Skeletal muscle tissue (tissue), 4 donors: Measurements from ENCODE around the gene TOR4A. TPM values are rescaled to one million over a fixed set of nuclear protein-coding genes. Genes with fewer than 3 reads are reported as not detected.

Experiments used
- H3K27ac ChIP-seq: one replicate; pipeline ENCODE4 v1.7.0; 2013; ENCODE audit warnings: mild to moderate bottlenecking, low read depth, low read length, inconsistent platforms
- H3K27me3 ChIP-seq, 3 donors: one replicate each; pipeline ENCODE4 v1.7.0; 2013; ENCODE audit warnings: low read length in 3 of 3; ENCODE audit not compliant: control insufficient read depth in 3 of 3, insufficient read depth in 3 of 3
- H3K36me3 ChIP-seq, 3 donors: one replicate each; pipeline ENCODE4 v1.7.0; 2013; ENCODE audit warnings: low read length in 3 of 3; ENCODE audit not compliant: control insufficient read depth in 3 of 3, insufficient read depth in 3 of 3
- H3K4me1 ChIP-seq, 3 donors: one replicate each; pipeline ENCODE4 v1.7.0; 2013; ENCODE audit warnings: low read length in 3 of 3, mild to moderate bottlenecking in 3 of 3; ENCODE audit not compliant: control insufficient read depth in 3 of 3, insufficient read depth in 3 of 3
- H3K4me3 ChIP-seq, 3 donors: one replicate each; pipeline ENCODE4 v1.7.0; 2013; ENCODE audit warnings: low read length in 3 of 3
- H3K9ac ChIP-seq, 3 donors: one replicate each; pipeline ENCODE4 v1.7.0; 2013; ENCODE audit warnings: low read length in 3 of 3, mild to moderate bottlenecking in 3 of 3, moderate library complexity in 2 of 3, low read depth in 1 of 3
- H3K9me3 ChIP-seq, 3 donors: one replicate each; pipeline ENCODE4 v1.7.0; 2013; ENCODE audit warnings: low read length in 3 of 3; ENCODE audit not compliant: control insufficient read depth in 3 of 3
- total RNA-seq: library from RNA; depleted of rRNA; stranded (reverse); fragments of >200 nt; gene quantifications from one replicate; pipeline ENCODE4 v1.2.3, GENCODE V29; 2014
- donor health status: Osteomylitis.

TOR4A gene
- total RNA-seq, 1 donor from 2014 or later = 2.1 TPM

DNA sequence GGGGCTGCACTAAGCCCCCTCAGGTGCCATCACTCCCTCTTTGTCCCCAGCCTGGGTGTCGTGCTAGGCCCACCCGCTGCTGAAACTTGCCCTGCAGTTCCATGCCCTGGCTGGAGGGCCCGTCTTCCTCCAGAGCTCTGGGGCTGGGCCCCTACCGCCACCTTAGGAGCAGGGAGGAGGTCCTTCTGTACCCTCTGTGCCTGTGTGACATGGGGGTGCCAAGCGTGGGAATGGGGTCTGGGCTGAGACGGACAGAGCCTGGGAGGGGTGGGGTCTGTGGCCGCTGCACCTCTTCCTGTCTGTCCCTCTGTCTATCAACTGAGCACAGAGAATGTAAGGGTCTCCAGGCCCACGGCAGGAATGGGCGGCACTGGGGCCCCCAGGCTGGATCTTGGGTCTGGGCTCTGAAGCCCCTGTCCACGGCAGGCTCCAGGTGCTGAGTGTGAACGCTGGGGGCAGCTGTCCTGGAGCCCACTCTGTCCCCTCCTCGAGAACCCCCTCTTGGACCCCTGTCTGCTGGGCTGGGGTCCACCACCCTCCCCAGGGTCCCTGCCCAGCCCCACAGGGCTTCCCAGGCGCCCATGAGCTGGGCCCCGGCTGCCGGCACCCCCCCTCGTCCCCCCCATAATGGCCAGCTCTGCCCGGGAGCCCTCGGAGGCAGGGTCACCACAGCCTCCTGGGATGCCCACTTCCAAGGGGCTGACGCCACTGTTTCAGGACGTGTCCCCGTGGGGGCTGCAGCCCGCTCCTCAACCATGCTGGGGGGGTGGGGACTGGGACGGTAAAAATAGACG is 40.4 kb downstream of the TOR4A start:
- Histone ChIP-seq H3K9ac (no peak overlapping the region), H3K4me1 (peaks cover 16 to 31% (median 28%) of the 10 kb centered on the region in 3 donors), H3K9me3 (no peaks in the 10 kb centered on the region), H3K27ac (peak overlapping the region; percentile 54), H3K27me3 (peaks cover 16 to 28% (median 16%) of the 10 kb centered on the region in 3 donors), H3K36me3 (no peaks in the 10 kb centered on the region), H3K4me3 (no peak overlapping the region)

DNA sequence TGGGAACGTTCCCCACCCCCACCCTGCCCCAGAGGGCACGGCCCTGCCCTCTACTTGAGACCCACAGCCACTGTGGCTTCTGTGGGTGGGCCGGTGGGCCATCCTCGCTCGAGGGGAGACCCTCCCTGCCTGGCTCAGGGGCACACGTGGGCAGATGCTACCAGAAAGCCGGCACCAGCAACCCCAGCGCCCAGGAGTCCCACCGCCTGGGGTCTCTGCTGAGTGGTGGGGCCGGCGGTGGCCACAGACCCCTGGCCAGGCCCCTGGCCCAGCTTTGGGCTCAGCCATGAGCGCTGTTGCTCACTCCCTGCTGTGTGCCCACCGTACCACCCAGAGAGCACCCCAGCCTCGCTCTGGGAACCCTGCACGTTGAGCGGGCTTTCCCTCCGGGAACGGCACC is 41.1 kb downstream of the TOR4A start:
- Histone ChIP-seq H3K36me3 (no peaks in the 10 kb centered on the region), H3K4me3 (no peak overlapping the region), H3K9me3 (no peaks in the 10 kb centered on the region), H3K4me1 (peaks cover 16 to 31% (median 28%) of the 10 kb centered on the region in 3 donors), H3K27ac (peak overlapping the region; percentile 54), H3K9ac (peak overlapping the region in 2 of 3 donors; percentile 32 to 68), H3K27me3 (peaks cover 15 to 25% (median 16%) of the 10 kb centered on the region in 3 donors)

DNA sequence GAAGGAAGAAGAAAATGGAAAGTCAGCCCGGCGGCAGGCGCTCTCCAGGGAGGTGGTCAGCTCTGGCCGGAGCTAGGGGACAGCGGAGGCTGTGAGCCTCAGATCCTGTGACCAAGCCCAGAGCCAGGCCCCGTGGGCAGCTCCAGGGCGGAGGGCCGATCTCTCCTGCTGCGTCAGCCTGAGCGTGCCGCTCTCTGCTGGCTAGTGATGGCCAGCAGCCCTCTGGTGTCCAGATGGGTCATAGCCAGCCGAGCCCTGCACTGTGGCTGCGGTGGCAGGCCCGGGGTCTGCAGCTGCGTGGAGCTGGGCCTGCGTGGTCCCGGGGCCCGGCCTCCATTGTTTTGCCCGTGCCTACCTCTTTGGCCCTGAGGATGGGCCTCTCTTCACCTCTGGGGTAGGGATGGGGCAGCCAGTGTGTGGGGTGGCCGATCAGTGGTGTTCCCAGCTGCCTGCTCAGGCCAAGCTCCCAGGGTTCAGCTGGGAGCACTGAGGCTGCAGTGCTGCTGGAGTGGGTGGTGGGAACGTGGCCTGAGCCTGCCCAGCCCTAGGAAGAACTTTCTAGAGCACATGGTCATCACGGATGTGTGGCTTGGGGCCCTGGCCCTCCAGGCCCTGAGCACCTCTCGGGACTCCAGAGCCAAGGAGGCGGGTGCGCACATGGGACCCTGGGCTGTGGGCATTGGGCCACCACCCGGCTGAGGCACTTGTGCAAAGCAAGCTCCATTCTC is 41.6 kb downstream of the TOR4A start:
- peaks cover 15 to 25% (median 16%) of the 10 kb centered on the region in 3 donors for H3K27me3 ChIP-seq
- H3K4me1 ChIP-seq = peaks cover 16 to 31% (median 26%) of the 10 kb centered on the region in 3 donors
- peak overlapping the region in 2 of 3 donors; percentile 32 to 68 for H3K9ac ChIP-seq
- peak overlapping the region; percentile 54 for H3K27ac ChIP-seq
- H3K9me3 ChIP-seq = no peaks in the 10 kb centered on the region
- no peaks in the 10 kb centered on the region for H3K36me3 ChIP-seq
- no peak overlapping the region for H3K4me3 ChIP-seq

DNA sequence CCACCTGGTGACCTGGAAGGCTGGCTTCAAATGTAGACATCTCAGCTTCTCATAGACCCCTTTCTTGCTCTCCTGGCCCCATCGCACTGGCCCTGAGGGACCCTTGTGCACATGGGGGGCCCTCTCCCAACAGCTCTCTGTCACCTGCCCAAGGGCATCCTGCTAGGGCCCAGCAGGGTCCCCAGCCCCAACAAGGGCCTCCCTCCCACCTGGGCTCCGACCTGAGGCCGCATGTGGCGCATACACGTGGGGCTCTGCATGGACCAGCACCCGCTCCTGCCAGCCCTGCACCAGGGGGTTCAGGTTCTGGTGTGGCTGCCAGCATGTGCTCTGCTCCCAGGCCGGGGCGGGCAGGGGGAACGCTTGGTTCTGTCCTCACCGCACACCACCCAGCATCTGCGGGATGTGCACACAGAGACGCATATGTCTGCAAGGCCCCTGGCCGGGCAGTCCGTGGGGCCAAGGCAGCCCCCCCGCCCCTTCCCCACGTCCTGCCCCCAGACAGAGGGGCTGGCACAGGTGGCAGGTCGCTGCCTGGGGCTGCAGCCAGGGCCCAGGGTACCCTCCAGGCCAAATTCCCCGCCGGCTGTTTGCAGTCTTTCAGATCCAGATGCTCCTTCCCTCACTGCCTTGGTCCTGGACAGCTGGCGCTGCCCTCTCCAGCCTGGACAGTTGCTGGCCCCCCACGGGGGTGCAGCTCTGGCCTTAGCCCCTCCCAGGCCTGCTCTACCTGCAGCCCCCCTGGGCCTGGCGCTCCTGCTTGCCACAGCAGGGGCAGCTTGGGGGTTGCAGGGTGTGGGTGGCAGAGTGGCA is 42.4 kb downstream of the TOR4A start:
- H3K27ac ChIP-seq = no peak overlapping the region
- no peak overlapping the region for H3K9ac ChIP-seq
- H3K27me3 ChIP-seq = peaks cover 15 to 22% (median 16%) of the 10 kb centered on the region in 3 donors
- H3K9me3 ChIP-seq = no peaks in the 10 kb centered on the region
- no peaks in the 10 kb centered on the region for H3K36me3 ChIP-seq
- H3K4me1 ChIP-seq = peaks cover 16 to 27% (median 26%) of the 10 kb centered on the region in 3 donors
- no peak overlapping the region for H3K4me3 ChIP-seq

DNA sequence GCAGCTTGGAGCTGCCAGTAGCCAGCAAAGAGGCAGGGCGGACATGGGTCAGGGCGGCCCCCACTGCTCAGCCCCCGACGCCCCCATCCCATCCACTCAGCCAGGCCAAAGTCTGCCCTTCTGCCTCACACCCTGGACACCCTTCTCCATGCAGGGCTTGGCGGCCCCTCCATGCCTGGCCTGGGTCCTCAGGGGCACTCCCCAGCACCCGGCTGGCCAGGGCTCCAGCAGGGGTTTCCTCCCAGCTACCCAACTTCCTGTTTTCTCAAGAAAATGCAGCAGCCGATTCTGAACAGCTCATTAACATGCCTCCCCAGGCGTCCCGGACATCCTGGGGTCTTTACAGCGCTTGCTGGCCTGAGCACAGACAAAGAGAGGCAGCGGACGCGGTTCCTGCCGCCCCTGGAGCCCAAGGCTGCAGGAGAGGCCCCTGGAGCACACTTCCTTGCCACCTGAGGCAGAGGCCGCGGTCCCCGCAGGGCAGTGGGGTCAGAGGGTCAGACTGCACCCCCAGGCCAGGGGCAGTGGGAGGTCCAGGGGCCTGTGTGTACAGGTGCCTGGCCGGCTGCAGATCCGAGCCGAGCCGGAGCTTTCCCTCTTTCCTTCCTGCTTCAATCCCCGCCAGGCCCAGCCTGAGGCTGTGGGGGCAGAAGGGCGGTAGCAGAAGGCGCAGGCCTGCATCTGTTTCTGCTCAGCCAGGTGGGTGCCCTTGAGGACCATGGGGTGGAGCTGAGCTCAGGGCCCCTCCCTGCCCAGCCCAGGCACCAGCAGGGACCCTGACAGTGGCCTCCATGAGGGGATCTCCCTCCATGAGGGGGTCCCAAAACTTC is 43.2 kb downstream of the TOR4A start:
- Histone ChIP-seq H3K27me3 (peaks cover 15 to 17% (median 16%) of the 10 kb centered on the region in 3 donors), H3K4me3 (no peak overlapping the region), H3K36me3 (no peaks in the 10 kb centered on the region), H3K9ac (peak overlapping the region in 1 of 3 donors; percentile 16), H3K27ac (no peak overlapping the region), H3K9me3 (no peaks in the 10 kb centered on the region), H3K4me1 (peaks cover 16 to 26% (median 25%) of the 10 kb centered on the region in 3 donors)

DNA sequence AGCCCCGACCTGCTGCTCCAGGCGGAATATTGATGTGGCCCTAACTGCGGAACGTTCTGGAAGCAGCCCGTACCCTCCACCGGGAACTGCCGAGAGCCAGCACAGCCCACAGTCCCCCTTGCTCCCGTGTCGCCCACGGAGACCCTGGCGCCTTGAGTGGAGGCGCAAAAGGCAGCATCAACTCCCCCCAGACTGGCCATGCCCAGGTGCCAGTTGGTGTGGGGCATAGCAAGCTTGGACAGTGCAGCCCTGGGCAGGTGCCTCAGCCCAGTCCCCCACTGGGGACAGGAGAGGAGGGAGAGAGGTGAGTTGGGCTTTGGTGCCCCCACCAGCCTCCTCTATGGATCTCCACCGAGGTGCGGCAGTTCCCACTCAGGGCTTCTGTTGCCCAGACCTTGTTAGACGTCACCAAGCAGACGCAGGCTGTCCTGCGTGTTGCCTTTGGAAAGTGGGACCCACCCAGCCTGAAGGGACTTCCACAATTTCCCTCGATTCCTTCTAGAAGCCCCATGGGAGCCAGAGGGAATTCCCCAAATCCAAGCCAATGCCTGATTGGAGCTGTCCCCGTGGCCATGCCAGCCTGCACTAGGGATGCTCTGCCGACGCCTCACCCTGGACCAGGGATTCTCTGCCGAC is 44.3 kb downstream of the TOR4A start:
- Histone ChIP-seq H3K9me3 (no peaks in the 10 kb centered on the region), H3K4me3 (no peak overlapping the region), H3K27ac (no peak overlapping the region), H3K36me3 (no peaks in the 10 kb centered on the region), H3K27me3 (peaks cover 9 to 11% (median 10%) of the 10 kb centered on the region in 3 donors), H3K9ac (no peak overlapping the region), H3K4me1 (peaks cover 12 to 22% (median 22%) of the 10 kb centered on the region in 3 donors)

DNA sequence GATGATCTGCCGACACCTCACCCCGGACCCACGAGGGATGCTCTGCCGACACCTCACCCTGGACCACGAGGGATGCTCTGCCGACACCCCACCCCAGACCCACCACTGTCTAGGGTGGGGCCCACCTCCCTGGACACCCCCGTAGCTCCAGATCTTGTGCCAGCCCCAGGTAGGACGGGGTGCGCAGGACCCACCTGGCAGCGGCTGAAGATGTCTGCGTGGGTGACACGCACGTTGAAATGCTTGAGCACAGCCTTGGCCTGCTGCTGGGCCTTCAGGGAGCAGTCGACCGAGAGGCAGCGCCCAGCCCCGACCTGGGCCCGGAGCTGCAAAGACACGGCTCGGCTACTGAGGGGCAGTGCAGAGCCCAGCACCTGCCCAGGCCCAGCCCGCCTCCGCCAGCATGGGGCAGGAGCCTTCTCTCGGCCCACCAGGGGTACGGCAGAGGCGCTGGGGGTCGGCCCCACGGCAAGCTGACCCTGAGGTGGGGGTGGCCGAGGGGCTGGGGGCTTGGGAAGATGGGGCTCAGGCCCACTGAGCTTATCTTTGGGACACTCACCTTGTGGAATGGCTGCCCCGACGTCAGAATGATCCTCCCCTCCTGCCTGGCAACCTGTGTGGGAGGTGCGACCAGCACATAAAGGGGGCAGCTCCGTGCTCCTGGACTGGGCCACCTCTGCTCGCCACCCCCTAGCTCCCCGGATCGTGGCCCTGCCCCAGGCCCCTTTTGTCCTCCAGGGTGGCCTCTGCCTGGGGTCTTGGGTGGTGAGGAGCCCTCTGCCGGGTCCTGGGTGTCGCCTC is 46.2 kb downstream of the TOR4A start:
- H3K36me3 ChIP-seq = no peaks in the 10 kb centered on the region
- H3K9me3 ChIP-seq = no peaks in the 10 kb centered on the region
- no peaks in the 10 kb centered on the region for H3K27me3 ChIP-seq
- no peak overlapping the region for H3K27ac ChIP-seq
- no peak overlapping the region for H3K9ac ChIP-seq
- H3K4me1 ChIP-seq = peaks cover 11 to 20% (median 16%) of the 10 kb centered on the region in 3 donors
- H3K4me3 ChIP-seq = no peak overlapping the region

DNA sequence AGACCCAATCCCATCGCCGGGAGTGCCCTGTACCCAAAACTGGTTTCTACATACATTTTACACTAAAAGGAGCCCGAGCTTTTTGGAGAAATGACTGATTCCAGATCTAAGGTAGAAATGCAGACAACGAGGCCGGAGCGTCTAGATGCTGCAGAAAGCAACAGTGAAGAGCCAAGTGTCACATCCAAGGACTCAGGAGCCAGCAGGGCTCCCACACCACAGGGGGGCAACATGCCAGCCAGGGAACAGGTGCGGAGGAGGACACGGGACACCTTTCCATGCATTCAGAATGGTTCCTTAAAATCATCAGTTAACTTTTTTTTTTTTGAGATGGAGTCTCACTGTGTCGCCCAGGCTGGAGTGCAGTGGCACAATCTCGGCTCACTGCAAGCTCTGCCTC is 47.6 kb downstream of the TOR4A start:
- H3K4me1 ChIP-seq = peaks cover 0 to 9% (median 3%) of the 10 kb centered on the region in 3 donors
- no peaks in the 10 kb centered on the region for H3K36me3 ChIP-seq
- H3K27me3 ChIP-seq = no peaks in the 10 kb centered on the region
- no peak overlapping the region for H3K9ac ChIP-seq
- H3K4me3 ChIP-seq = no peak overlapping the region
- no peak overlapping the region for H3K27ac ChIP-seq
- no peaks in the 10 kb centered on the region for H3K9me3 ChIP-seq
